Stomach (tissue), 4 donors: ENCODE measurements around the gene TRANK1.

ENCODE experiments used
- CTCF ChIP-seq, 7 experiments: fragments of 450-650 bp in 4 of 7; fragments of 200-600 bp in 3 of 7; sonication (generic) in 3 of 7; IDR thresholded peaks; one replicate each; pipeline ENCODE4 v1.5.1; 2016 to 2019; ENCODE audit warnings: antibody characterized with exemption in 7 of 7, control low read depth in 2 of 7, mild to moderate bottlenecking in 1 of 7
- POLR2A ChIP-seq, 4 donors: fragments of 450-650 bp; IDR thresholded peaks; one replicate each; pipeline ENCODE4 v1.6.1; 2016; ENCODE audit warnings: antibody characterized with exemption in 4 of 4, control low read depth in 2 of 4, mild to moderate bottlenecking in 1 of 4, moderate library complexity in 1 of 4

- no peak for TF ChIP-seq CTCF (IDR thresholded peaks at IDR 0.05)
- no peak for TF ChIP-seq POLR2A (IDR thresholded peaks at IDR 0.05)
Observed at GRCh38 chr3:36907911-36908646, 36.8 kb downstream of the TRANK1 start.
